Panc1 (cell line): ENCODE data around the gene NOVA2. TPM values are rescaled to one million over a fixed set of nuclear protein-coding genes. Genes with fewer than 3 reads are reported as not detected.

Source experiments
- ATAC-seq: fragments of 200-7000 bp; cut with Tn5 transposase; 2 replicates; pipeline ENCODE4 v1.9.1; 2020; ENCODE audit warnings: mild to moderate bottlenecking, moderate library complexity
- BruUV-seq: library from RNA; stranded (reverse); fragments of 400-500 nt; replicated peaks from 2 replicates; lab custom pipeline; 2021; lab: Mats Ljungman, UMichigan
- CTCF ChIA-PET: fragments of 300-600 bp; sonication (Branson Sonifier 250); formaldehyde crosslinking; loops from one replicate; lab custom pipeline; 2022; ENCODE audit warnings: antibody characterized with exemption; lab: Charles Lee
- POLR2A ChIA-PET: fragments of 300-600 bp; sonication (Branson Sonifier 250); formaldehyde crosslinking; loops from one replicate; lab custom pipeline; 2022; ENCODE audit warnings: antibody characterized with exemption; lab: Charles Lee
- DNase-seq: peaks from one replicate; pipeline ENCODE4 v3.0.0-alpha.2; 2010; ENCODE audit warnings: low read depth, low spot score
- H3K27ac ChIP-seq: 2 replicates; pipeline ENCODE4 v1.5.1; 2011; ENCODE audit warnings: mild to moderate bottlenecking, low read length, inconsistent platforms
- H3K27me3 ChIP-seq: fragments of 200-500 bp; sonication (Bioruptor generic); 2 replicates; pipeline ENCODE4 v1.6.0; 2014; ENCODE audit warnings: low read length, inconsistent platforms; ENCODE audit not compliant: control insufficient read depth, insufficient read depth
- H3K36me3 ChIP-seq: fragments of 200-500 bp; sonication (Bioruptor generic); 2 replicates; pipeline ENCODE4 v1.5.1; 2014; ENCODE audit warnings: inconsistent platforms, mild to moderate bottlenecking, low read length, moderate library complexity; ENCODE audit not compliant: control insufficient read depth, insufficient read depth
- H3K4me1 ChIP-seq: 2 replicates; pipeline ENCODE4 v1.5.1; 2011; ENCODE audit warnings: inconsistent platforms, mild to moderate bottlenecking, low read length, moderate library complexity; ENCODE audit not compliant: control insufficient read depth, insufficient read depth
- H3K4me3 ChIP-seq, 2 experiments: 2 replicates each; pipeline ENCODE4 v1.5.1; 2011 to 2012; ENCODE audit warnings: low read depth in 2 of 2, low read length in 2 of 2, mild to moderate bottlenecking in 2 of 2, inconsistent platforms in 1 of 2, moderate library complexity in 1 of 2
- H3K9me3 ChIP-seq: fragments of 200-500 bp; sonication (Bioruptor generic); 2 replicates; pipeline ENCODE4 v1.5.1; 2014; ENCODE audit warnings: low read depth, mild to moderate bottlenecking, inconsistent platforms, low read length, moderate library complexity; ENCODE audit not compliant: control insufficient read depth, insufficient read depth
- POLR2AphosphoS5 ChIP-seq: IDR thresholded peaks from 2 replicates; pipeline ENCODE4 v1.6.1; 2012; ENCODE audit warnings: mild to moderate bottlenecking, low read depth, low read length, moderate library complexity
- SIN3A ChIP-seq: IDR thresholded peaks from 2 replicates; pipeline ENCODE4 v1.6.1; 2012; ENCODE audit warnings: low read depth, mild to moderate bottlenecking, low read length, moderate library complexity, borderline replicate concordance; ENCODE audit not compliant: insufficient read depth
- TCF7L2 ChIP-seq: IDR thresholded peaks from 2 replicates; pipeline ENCODE4 v1.6.1; 2011; ENCODE audit warnings: mild to moderate bottlenecking, low read depth, low read length, inconsistent platforms
- in situ Hi-C: cut with HindIII; loops from 2 replicates; pipeline ENCODE4 v1.10.0; 2016; ENCODE audit warnings: low sequenced_read_pairs, low pct_unique_long_range_greater_than_20kb
- intact Hi-C: fragments of 100-400 bp; cut with micrococcal nuclease; formaldehyde crosslinking; loops from one replicate; pipeline ENCODE4 v1.10.0; 2022; ENCODE audit not compliant: unreplicated experiment
- total RNA-seq: library from RNA; stranded (reverse); gene quantifications from one replicate; pipeline ENCODE4 v1.2.1, GENCODE V29; 2021; ENCODE audit not compliant: unreplicated experiment
- TF ChIP-seq, protein P1 (sequence below), 2 experiments: IDR thresholded peaks; 2 replicates each; pipeline ENCODE4 v1.6.1; 2011 to 2012; ENCODE audit warnings: low read depth in 2 of 2, control low read depth in 1 of 2, low read length in 1 of 2, mild to moderate bottlenecking in 1 of 2, moderate library complexity in 1 of 2; ENCODE audit not compliant: insufficient read depth in 1 of 2
- TF ChIP-seq, protein P2 (sequence below): fragments of 450-650 bp; IDR thresholded peaks from 2 replicates; pipeline ENCODE4 v1.5.1; 2017; ENCODE audit warnings: mild to moderate bottlenecking

Gene NOVA2
- total RNA-seq, 1 experiment from 2014 or later, result 0.44 TPM

DNA sequence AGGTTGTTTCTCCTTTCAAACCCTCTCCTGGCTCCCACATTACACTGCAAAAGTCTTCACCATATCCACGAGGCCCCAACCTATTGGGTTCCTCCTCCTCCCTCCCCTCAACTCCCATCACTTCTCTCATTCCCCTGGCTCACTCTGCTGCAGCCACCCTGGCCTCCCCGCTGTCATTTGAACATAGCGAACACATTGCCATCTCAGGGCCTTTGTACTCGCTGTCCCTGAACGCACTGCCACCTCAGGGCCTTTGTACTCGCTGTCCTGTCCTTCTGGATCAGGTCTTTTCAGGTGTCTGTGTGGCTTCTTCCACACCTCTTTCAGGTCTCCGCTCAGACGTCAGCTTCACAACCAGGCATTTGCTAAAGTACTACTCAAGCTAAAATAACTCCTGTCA, 23.3 kb upstream of the NOVA2 start:
- H3K4me3 ChIP-seq, result no peak overlapping the region
- no peak overlapping the region for H3K27ac ChIP-seq
- no peaks in the 10 kb centered on the region for H3K27me3 ChIP-seq
- POLR2A ChIA-PET, result no interaction called here
- CTCF ChIA-PET, result no interaction called here
- H3K4me1 ChIP-seq, result peaks cover 8% of the 10 kb centered on the region
- H3K36me3 ChIP-seq, result peaks cover 3% of the 10 kb centered on the region; the same call in 1 of the 2 replicates
- H3K9me3 ChIP-seq, result no peaks in the 10 kb centered on the region
- TF ChIP-seq SIN3A, result no peak
- DNase-seq (no peak), ATAC-seq (no peak)
- intact Hi-C loops, result no loop called here
- BruUV-seq, result no TSS peak
- in situ Hi-C loops, result no loop called here

DNA sequence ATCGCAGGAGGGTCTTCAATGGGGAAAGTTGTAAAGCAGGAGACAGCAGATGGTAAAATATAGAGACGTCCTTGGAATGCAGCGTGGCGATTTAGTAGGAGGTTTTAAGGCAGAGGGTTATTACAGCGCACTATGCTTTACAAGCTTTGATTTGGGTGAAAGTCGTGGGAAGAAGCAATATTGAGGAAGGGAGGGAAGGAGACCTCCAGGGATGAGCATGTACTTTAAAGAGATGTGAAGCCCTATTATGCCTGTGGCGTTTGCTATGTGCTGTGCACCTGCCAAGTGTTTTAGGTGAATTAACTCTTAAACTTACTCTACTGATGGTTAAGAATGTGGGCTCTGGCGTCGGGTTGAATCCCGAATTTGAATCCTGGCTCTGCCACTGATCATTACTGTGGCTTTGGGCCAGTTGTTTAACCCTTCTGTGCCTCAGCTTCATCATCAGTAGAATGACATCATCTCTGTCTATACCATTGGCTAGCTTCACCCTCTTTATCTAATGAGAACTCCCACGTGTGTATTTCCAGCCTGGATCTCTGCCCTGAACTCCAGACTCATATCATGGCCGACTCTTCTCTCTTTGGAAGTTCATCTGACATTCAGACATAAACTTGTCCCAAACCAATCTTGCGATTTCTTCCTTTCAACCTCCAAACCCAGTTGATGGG, 22.2 kb upstream of the NOVA2 start:
- peaks cover 8% of the 10 kb centered on the region for H3K4me1 ChIP-seq
- BruUV-seq, result TSS peak; percentile 94
- intact Hi-C loops, result no loop called here
- CTCF ChIA-PET, result no interaction called here
- H3K36me3 ChIP-seq, result peaks cover 3% of the 10 kb centered on the region; the same call in 1 of the 2 replicates
- H3K4me3 ChIP-seq, result peak overlapping the region; percentile 59 to 97
- POLR2A ChIA-PET, result interaction anchor here (0.5 to 0.6 kb wide), 2 partner anchors 12 to 298 kb away, joined by 6 to 22 read pairs; no protein-coding TSS in a partner anchor
- TF ChIP-seq POLR2AphosphoS5, result 0 out of 2 replicates have a peak, but pooled peaks have one; percentile 3
- TF ChIP-seq, protein P1, sequence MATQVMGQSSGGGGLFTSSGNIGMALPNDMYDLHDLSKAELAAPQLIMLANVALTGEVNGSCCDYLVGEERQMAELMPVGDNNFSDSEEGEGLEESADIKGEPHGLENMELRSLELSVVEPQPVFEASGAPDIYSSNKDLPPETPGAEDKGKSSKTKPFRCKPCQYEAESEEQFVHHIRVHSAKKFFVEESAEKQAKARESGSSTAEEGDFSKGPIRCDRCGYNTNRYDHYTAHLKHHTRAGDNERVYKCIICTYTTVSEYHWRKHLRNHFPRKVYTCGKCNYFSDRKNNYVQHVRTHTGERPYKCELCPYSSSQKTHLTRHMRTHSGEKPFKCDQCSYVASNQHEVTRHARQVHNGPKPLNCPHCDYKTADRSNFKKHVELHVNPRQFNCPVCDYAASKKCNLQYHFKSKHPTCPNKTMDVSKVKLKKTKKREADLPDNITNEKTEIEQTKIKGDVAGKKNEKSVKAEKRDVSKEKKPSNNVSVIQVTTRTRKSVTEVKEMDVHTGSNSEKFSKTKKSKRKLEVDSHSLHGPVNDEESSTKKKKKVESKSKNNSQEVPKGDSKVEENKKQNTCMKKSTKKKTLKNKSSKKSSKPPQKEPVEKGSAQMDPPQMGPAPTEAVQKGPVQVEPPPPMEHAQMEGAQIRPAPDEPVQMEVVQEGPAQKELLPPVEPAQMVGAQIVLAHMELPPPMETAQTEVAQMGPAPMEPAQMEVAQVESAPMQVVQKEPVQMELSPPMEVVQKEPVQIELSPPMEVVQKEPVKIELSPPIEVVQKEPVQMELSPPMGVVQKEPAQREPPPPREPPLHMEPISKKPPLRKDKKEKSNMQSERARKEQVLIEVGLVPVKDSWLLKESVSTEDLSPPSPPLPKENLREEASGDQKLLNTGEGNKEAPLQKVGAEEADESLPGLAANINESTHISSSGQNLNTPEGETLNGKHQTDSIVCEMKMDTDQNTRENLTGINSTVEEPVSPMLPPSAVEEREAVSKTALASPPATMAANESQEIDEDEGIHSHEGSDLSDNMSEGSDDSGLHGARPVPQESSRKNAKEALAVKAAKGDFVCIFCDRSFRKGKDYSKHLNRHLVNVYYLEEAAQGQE (IDR thresholded peaks at IDR 0.05; ENCODE audit: insufficient read depth in 1 of 2, low read depth in 2 of 2, low read length in 1 of 2), result no peak
- no peak for ATAC-seq
- no peak for DNase-seq
- in situ Hi-C loops, result no loop called here
- no peaks in the 10 kb centered on the region for H3K9me3 ChIP-seq
- H3K27me3 ChIP-seq, result no peaks in the 10 kb centered on the region
- peak overlapping the region; percentile 93 for H3K27ac ChIP-seq

DNA sequence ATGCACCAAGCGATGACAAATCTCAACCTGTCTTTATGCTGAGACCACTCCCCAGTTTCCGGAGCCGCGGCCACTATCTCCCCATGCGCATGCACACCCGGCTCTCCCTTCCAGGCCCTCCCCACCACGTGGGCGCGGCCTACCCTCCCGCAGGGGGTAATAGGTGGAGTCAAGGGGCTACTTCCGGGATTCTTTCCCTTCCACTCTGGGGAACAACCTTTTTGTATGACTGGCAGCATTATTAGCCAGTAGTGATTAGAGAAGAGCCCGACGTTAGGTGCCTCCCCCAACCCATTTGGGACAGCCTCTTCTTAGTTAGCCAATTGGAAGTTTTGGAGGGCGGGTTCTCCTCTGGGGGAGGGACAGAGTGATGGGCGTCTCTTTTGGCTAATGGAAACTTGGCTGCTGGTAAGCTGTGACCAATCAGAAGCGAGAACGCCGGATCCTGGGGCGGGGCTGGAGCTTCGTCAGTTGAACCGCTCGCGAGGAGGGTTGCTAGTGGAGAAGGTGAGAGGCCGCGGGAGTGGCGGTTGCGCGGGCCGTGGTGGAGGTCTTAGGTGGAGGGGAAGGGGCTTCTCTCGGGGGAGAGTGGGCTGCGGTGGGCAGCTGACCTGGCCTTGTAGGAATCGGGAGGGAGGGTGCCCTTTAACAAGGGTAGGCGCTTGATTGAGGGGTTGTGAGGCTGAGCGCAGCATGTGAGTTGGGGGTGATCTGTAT, 21.5 kb upstream of the NOVA2 start, which contains the start of gene CCDC61:
Gene CCDC61 (plus strand): TSS at position 470 of the 717 bp plus-strand sequence. CDS start 7,552 bp downstream, outside the sequence.
- intact Hi-C loops (no loop called here), in situ Hi-C loops (no loop called here)
- peaks cover 8% of the 10 kb centered on the region for H3K4me1 ChIP-seq
- TF ChIP-seq POLR2AphosphoS5 (peak; percentile 75), SIN3A (no peak), TCF7L2 (no peak)
- TF ChIP-seq, protein P2, sequence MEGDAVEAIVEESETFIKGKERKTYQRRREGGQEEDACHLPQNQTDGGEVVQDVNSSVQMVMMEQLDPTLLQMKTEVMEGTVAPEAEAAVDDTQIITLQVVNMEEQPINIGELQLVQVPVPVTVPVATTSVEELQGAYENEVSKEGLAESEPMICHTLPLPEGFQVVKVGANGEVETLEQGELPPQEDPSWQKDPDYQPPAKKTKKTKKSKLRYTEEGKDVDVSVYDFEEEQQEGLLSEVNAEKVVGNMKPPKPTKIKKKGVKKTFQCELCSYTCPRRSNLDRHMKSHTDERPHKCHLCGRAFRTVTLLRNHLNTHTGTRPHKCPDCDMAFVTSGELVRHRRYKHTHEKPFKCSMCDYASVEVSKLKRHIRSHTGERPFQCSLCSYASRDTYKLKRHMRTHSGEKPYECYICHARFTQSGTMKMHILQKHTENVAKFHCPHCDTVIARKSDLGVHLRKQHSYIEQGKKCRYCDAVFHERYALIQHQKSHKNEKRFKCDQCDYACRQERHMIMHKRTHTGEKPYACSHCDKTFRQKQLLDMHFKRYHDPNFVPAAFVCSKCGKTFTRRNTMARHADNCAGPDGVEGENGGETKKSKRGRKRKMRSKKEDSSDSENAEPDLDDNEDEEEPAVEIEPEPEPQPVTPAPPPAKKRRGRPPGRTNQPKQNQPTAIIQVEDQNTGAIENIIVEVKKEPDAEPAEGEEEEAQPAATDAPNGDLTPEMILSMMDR, result no peak
- H3K36me3 ChIP-seq, result peaks cover 3% of the 10 kb centered on the region; the same call in 1 of the 2 replicates
- DNase-seq, result peak; percentile 97
- peak within 1 kb of the TSS; percentile 93 for H3K27ac ChIP-seq
- BruUV-seq, result no TSS peak
- peak within 1 kb of the TSS; percentile 59 to 97 for H3K4me3 ChIP-seq
- CTCF ChIA-PET, result no interaction called here
- no peaks in the 10 kb centered on the region for H3K9me3 ChIP-seq
- no peaks in the 10 kb centered on the region for H3K27me3 ChIP-seq
- POLR2A ChIA-PET, result interaction anchor here (0.5 to 0.7 kb wide), 4 partner anchors 11 to 813 kb away, joined by 3 to 22 read pairs (median 4); no protein-coding TSS in a partner anchor
- peak; percentile 99 for ATAC-seq
